ENCODE results near the gene MMP3. TPM values are rescaled to one million over a fixed set of nuclear protein-coding genes. Genes with fewer than 3 reads are reported as not detected.
"Not testable (repeated sequence)": the region's sequence is repeated elsewhere in the genome, so short reads cannot be mapped to it uniquely, and the experiment has no call there.

MMP3 gene
- total RNA-seq, 1 donor from 2014 or later, result not detected

- Histone ChIP-seq H3K9me3 (ENCODE audit: insufficient read depth, low read depth, low read length) (no peaks in the 10 kb centered on the region), H3K4me1 (ENCODE audit: insufficient read depth, low read length) (no peaks in the 10 kb centered on the region), H4K20me1 (ENCODE audit: insufficient read depth, low read length) (no peaks in the 10 kb centered on the region), H3K27ac (ENCODE audit: low read depth, low read length) (no peak overlapping the region), H3K27me3 (ENCODE audit: insufficient read depth, low read length) (no peaks in the 10 kb centered on the region), H3K9ac (ENCODE audit: low read length) (no peak overlapping the region), H3K36me3 (ENCODE audit: insufficient read depth, low read length) (no peaks in the 10 kb centered on the region), H3K4me2 (ENCODE audit: low read length) (no peak overlapping the region), H3K4me3 (ENCODE audit: insufficient read depth, low read depth, low read length) (no peak overlapping the region), H3K79me2 (ENCODE audit: insufficient read depth, low read length) (no peaks in the 10 kb centered on the region), H2AFZ (ENCODE audit: low read depth, low read length) (no peak overlapping the region)
- TF ChIP-seq EZH2 (IDR thresholded peaks at IDR 0.05; ENCODE audit: insufficient read depth, low read length) (no peak), CTCF (IDR thresholded peaks at IDR 0.05; ENCODE audit: insufficient read depth, low read depth, low read length) (no peak)
- DNase-seq (ENCODE audit: low read depth) (no peak), FAIRE-seq (no peak)
- no peaks in the 10 kb centered on the region for H3K36me3 Mint-ChIP-seq (ENCODE audit: low read depth, unreplicated experiment)
- H3K4me1 Mint-ChIP-seq (ENCODE audit: low read depth, unreplicated experiment), result no peaks in the 10 kb centered on the region
- peaks cover 7% of the 10 kb centered on the region for H3K9me3 Mint-ChIP-seq (ENCODE audit: unreplicated experiment)
- no peaks in the 10 kb centered on the region for H3K27me3 Mint-ChIP-seq (ENCODE audit: low read depth, unreplicated experiment)
- no peak overlapping the region for H3K27ac Mint-ChIP-seq (ENCODE audit: unreplicated experiment)
- no peak overlapping the region for H3K4me3 Mint-ChIP-seq (ENCODE audit: unreplicated experiment)
These were observed 35.2 kb upstream of the MMP3 start for GRCh38 chr11:102878595-102878994.

- DNase-seq (ENCODE audit: low read depth) (no peak), FAIRE-seq (no peak)
- no peak within 1 kb of the TSS for H3K4me3 ChIP-seq (ENCODE audit: insufficient read depth, low read depth, low read length)
- H3K27ac Mint-ChIP-seq (ENCODE audit: unreplicated experiment), result no peak within 1 kb of the TSS
- H3K9me3 Mint-ChIP-seq (ENCODE audit: unreplicated experiment), result no peaks in the 10 kb centered on the region
- H4K20me1 ChIP-seq (ENCODE audit: insufficient read depth, low read length), result no peaks in the 10 kb centered on the region
- no peak within 1 kb of the TSS for H3K4me3 Mint-ChIP-seq (ENCODE audit: unreplicated experiment)
- no peak within 1 kb of the TSS for H2AFZ ChIP-seq (ENCODE audit: low read depth, low read length)
- no peak within 1 kb of the TSS for H3K9ac ChIP-seq (ENCODE audit: low read length)
- no peaks in the 10 kb centered on the region for H3K9me3 ChIP-seq (ENCODE audit: insufficient read depth, low read depth, low read length)
- no peak within 1 kb of the TSS for H3K27ac ChIP-seq (ENCODE audit: low read depth, low read length)
- H3K4me1 ChIP-seq (ENCODE audit: insufficient read depth, low read length), result no peaks in the 10 kb centered on the region
- no peaks in the 10 kb centered on the region for H3K36me3 ChIP-seq (ENCODE audit: insufficient read depth, low read length)
- H3K27me3 Mint-ChIP-seq (ENCODE audit: low read depth, unreplicated experiment), result no peaks in the 10 kb centered on the region
- no peak within 1 kb of the TSS for H3K4me2 ChIP-seq (ENCODE audit: low read length)
- no peaks in the 10 kb centered on the region for H3K4me1 Mint-ChIP-seq (ENCODE audit: low read depth, unreplicated experiment)
- no peak for TF ChIP-seq EZH2 (IDR thresholded peaks at IDR 0.05; ENCODE audit: insufficient read depth, low read length)
- TF ChIP-seq CTCF (IDR thresholded peaks at IDR 0.05; ENCODE audit: insufficient read depth, low read depth, low read length), result no peak
- no peaks in the 10 kb centered on the region for H3K27me3 ChIP-seq (ENCODE audit: insufficient read depth, low read length)
- no peaks in the 10 kb centered on the region for H3K36me3 Mint-ChIP-seq (ENCODE audit: low read depth, unreplicated experiment)
- no peaks in the 10 kb centered on the region for H3K79me2 ChIP-seq (ENCODE audit: insufficient read depth, low read length)
These were observed 31.4 kb upstream of the MMP3 start, which contains the start of gene MMP12 for GRCh38 chr11:102874852-102875251. TSS of gene MMP12 (minus strand) at chr11:102874982. CDS start at chr11:102874937, 45 bp downstream.

- not testable (repeated sequence) for H3K9ac ChIP-seq (ENCODE audit: low read length); H3K4me1 ChIP-seq (ENCODE audit: insufficient read depth, low read length); H3K9me3 ChIP-seq (ENCODE audit: insufficient read depth, low read depth, low read length); H4K20me1 ChIP-seq (ENCODE audit: insufficient read depth, low read length); DNase-seq (ENCODE audit: low read depth); H2AFZ ChIP-seq (ENCODE audit: low read depth, low read length); H3K9me3 Mint-ChIP-seq (ENCODE audit: unreplicated experiment); H3K27me3 Mint-ChIP-seq (ENCODE audit: low read depth, unreplicated experiment); H3K4me1 Mint-ChIP-seq (ENCODE audit: low read depth, unreplicated experiment); H3K4me2 ChIP-seq (ENCODE audit: low read length); H3K36me3 ChIP-seq (ENCODE audit: insufficient read depth, low read length); H3K79me2 ChIP-seq (ENCODE audit: insufficient read depth, low read length); H3K36me3 Mint-ChIP-seq (ENCODE audit: low read depth, unreplicated experiment); H3K4me3 ChIP-seq (ENCODE audit: insufficient read depth, low read depth, low read length); H3K27me3 ChIP-seq (ENCODE audit: insufficient read depth, low read length); H3K27ac Mint-ChIP-seq (ENCODE audit: unreplicated experiment); FAIRE-seq; H3K27ac ChIP-seq (ENCODE audit: low read depth, low read length); H3K4me3 Mint-ChIP-seq (ENCODE audit: unreplicated experiment)
These were observed 26.1 kb upstream of the MMP3 start for GRCh38 chr11:102869354-102869964.
